Neutrophil (primary cell): ENCODE data around the gene MYOC.
A peak's percentile ranks its signal among the peaks of the same experiment; 100 is the strongest.

Experiments
- H3K27ac ChIP-seq: fragments of 200-600 bp; sonication (generic); 2 replicates; pipeline ENCODE4 v1.5.1; 2016; ENCODE audit warnings: mild to moderate bottlenecking, moderate library complexity
- H3K27me3 ChIP-seq: fragments of 200-600 bp; sonication (generic); 2 replicates; pipeline ENCODE4 v1.6.0; 2016; ENCODE audit warnings: mild to moderate bottlenecking
- H3K36me3 ChIP-seq: fragments of 200-600 bp; sonication (generic); 2 replicates; pipeline ENCODE4 v1.5.1; 2017
- H3K4me1 ChIP-seq, 2 experiments: fragments of 200-600 bp in 1 of 2; sonication (generic) in 1 of 2; 1 replicate in 1 of 2; 2 replicates in 1 of 2; pipeline versions ENCODE4 v1.5.1 to v1.6.1; 2013 to 2016; ENCODE audit warnings: low read depth in 1 of 2, low read length in 1 of 2, mild to moderate bottlenecking in 1 of 2, moderate library complexity in 1 of 2; ENCODE audit not compliant: control insufficient read depth in 1 of 2, insufficient read depth in 1 of 2
- H3K4me3 ChIP-seq, 2 experiments: fragments of 200-600 bp in 1 of 2; sonication (generic) in 1 of 2; 1 replicate in 1 of 2; 2 replicates in 1 of 2; pipeline ENCODE4 v1.5.1; 2013 to 2016; ENCODE audit warnings: low read depth in 1 of 2, low read length in 1 of 2, mild to moderate bottlenecking in 1 of 2, moderate library complexity in 1 of 2
- H3K9me3 ChIP-seq: fragments of 200-600 bp; sonication (generic); 2 replicates; pipeline ENCODE4 v1.5.1; 2016
- CTCF ChIP-seq: fragments of 200-600 bp; sonication (generic); IDR thresholded peaks from 2 replicates; pipeline ENCODE4 v1.5.1; 2016; ENCODE audit warnings: antibody characterized with exemption

The MYOC gene

GRCh38 chr1:171596705-171597104 is 55.8 kb downstream of the MYOC start:
- H3K36me3 ChIP-seq, result peaks cover 27% of the 10 kb centered on the region
- H3K9me3 ChIP-seq, result no peaks in the 10 kb centered on the region
- peaks cover 33 to 46% of the 10 kb centered on the region in 2 experiments for H3K4me1 ChIP-seq
- H3K4me3 ChIP-seq, result no peak overlapping the region
- H3K27me3 ChIP-seq, result no peaks in the 10 kb centered on the region
- H3K27ac ChIP-seq, result peak overlapping the region; percentile 70
- TF ChIP-seq CTCF, result no peak

- no peaks in the 10 kb centered on the region for H3K27me3 ChIP-seq
- peaks cover 33% of the 10 kb centered on the region for H3K36me3 ChIP-seq
- peaks cover 33 to 46% of the 10 kb centered on the region in 2 experiments for H3K4me1 ChIP-seq
- TF ChIP-seq CTCF, result no peak
- H3K27ac ChIP-seq, result peak overlapping the region; percentile 70
- no peaks in the 10 kb centered on the region for H3K9me3 ChIP-seq
- H3K4me3 ChIP-seq, result no peak overlapping the region
These were observed 56.4 kb downstream of the MYOC start for GRCh38 chr1:171596119-171596518.

GRCh38 chr1:171595324-171595723 is 57.2 kb downstream of the MYOC start:
- Histone ChIP-seq H3K27ac (peak overlapping the region; percentile 70), H3K4me1 (peaks cover 33 to 46% of the 10 kb centered on the region in 2 experiments), H3K4me3 (no peak overlapping the region)

GRCh38 chr1:171590022-171590421 is 62.5 kb downstream of the MYOC start:
- H3K27me3 ChIP-seq, result no peaks in the 10 kb centered on the region
- no peak for TF ChIP-seq CTCF
- peaks cover 88% of the 10 kb centered on the region for H3K36me3 ChIP-seq
- peaks cover 1 to 2% of the 10 kb centered on the region in 2 experiments for H3K4me1 ChIP-seq
- no peak overlapping the region for H3K4me3 ChIP-seq
- H3K27ac ChIP-seq, result no peak overlapping the region
- H3K9me3 ChIP-seq, result no peaks in the 10 kb centered on the region

More at GRCh38 chr1:171595324-171595723, 57.2 kb downstream of the MYOC start:
- Histone ChIP-seq H3K36me3 (peaks cover 41% of the 10 kb centered on the region), H3K9me3 (no peaks in the 10 kb centered on the region), H3K27me3 (no peaks in the 10 kb centered on the region)
- no peak for TF ChIP-seq CTCF

GRCh38 chr1:171588230-171588629 is 64.3 kb downstream of the MYOC start:
- Histone ChIP-seq H3K27me3 (no peaks in the 10 kb centered on the region), H3K9me3 (no peaks in the 10 kb centered on the region), H3K4me1 (no peaks in the 10 kb centered on the region), H3K36me3 (peaks cover 94% of the 10 kb centered on the region), H3K4me3 (no peak overlapping the region), H3K27ac (no peak overlapping the region)
- TF ChIP-seq CTCF, result no peak

GRCh38 chr1:171585715-171586114 is 66.8 kb downstream of the MYOC start:
- no peaks in the 10 kb centered on the region for H3K27me3 ChIP-seq
- H3K36me3 ChIP-seq, result peaks cover 92% of the 10 kb centered on the region
- H3K27ac ChIP-seq, result no peak overlapping the region
- H3K9me3 ChIP-seq, result no peaks in the 10 kb centered on the region
- H3K4me3 ChIP-seq, result no peak overlapping the region
- TF ChIP-seq CTCF, result no peak
- no peaks in the 10 kb centered on the region for H3K4me1 ChIP-seq
